ENCODE measurements around the gene RUFY3.
"Not testable (repeated sequence)": the region's sequence is repeated elsewhere in the genome, so short reads cannot be mapped to it uniquely, and the experiment has no call there.

The RUFY3 gene

GRCh38 chr4:70705183-70706043 is 16.4 kb upstream of the RUFY3 start:
- peak in 1 of 2 donors; percentile 57 for DNase-seq (ENCODE audit: extremely low read depth in 1 of 2, low read depth in 1 of 2)

DNA sequence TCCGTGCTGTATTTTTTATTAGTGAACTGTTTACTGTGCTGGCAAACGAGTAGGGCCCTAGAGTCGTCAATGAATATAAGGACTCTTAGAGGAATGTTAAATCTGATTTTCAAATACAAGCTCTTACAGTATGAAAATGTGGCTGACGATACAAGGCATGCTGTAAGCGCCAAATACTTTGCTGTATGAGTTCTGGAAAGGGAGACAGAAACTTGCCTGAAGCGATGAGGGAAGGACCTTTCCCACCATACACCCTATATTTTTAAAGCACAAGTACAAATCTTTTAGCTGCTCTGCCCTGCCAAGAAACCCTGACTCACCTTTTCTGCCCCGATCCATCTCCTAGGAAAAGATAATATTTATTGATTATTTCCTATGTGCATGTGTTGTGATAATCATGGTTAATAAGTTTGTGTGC is 15.7 kb upstream of the RUFY3 start:
- DNase-seq (ENCODE audit: extremely low read depth in 1 of 2, low read depth in 1 of 2), result no peak

- no peak for DNase-seq (ENCODE audit: extremely low read depth in 1 of 2, low read depth in 1 of 2)
Measured at GRCh38 chr4:70706516-70706915, 15.2 kb upstream of the RUFY3 start.

GRCh38 chr4:70709611-70710205 is 12.1 kb upstream of the RUFY3 start:
- DNase-seq (ENCODE audit: extremely low read depth in 1 of 2, low read depth in 1 of 2), result no peak

GRCh38 chr4:70711599-70711998 is 10.2 kb upstream of the RUFY3 start:
- DNase-seq (ENCODE audit: extremely low read depth in 1 of 2, low read depth in 1 of 2), result no peak

GRCh38 chr4:70712150-70712549 is 9.6 kb upstream of the RUFY3 start:
- no peak for DNase-seq (ENCODE audit: extremely low read depth in 1 of 2, low read depth in 1 of 2)

DNA sequence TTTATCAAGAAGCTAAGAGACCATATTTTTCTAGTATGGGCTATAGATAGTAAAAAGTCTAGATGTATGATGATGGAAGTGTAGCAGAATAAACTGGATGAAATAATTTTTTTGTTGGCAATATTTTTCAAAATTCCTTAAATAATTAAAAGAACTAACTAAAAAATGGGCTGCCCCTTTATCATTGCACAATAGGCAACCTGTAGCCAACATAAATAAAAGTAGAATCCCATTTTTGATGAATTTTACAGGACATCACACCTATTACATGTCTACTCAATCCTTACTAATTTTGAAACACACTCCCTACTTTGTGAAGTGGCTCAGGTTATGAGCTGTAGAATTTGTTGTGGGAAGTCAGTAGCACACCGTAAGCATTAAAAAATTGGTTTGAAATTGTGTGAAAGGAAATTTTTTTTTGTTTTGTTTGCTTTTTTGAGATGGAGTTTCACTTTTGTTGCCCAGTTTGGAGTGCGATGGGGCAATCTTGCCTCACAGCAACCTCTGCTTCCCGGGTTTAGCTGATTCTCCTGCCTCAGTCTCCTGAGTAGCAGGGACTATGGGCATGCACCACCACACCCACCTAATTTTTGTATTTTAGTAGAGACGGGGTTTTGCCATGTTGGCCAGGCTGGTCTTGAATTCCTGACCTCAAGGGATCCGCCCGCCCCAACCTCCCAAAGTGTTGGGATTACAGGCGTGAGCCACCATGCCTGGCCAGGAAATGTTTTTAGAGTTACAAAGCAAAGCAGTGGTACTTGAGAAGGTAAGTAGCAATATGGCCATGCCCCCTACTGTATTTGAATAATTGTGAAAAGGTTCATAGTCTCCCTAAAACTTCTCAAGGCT is 8.9 kb upstream of the RUFY3 start:
- DNase-seq (ENCODE audit: extremely low read depth in 1 of 2, low read depth in 1 of 2), result no peak

- DNase-seq (ENCODE audit: extremely low read depth in 1 of 2, low read depth in 1 of 2), result no peak
Measured at GRCh38 chr4:70713453-70714078, 8.2 kb upstream of the RUFY3 start.

- DNase-seq (ENCODE audit: extremely low read depth in 1 of 2, low read depth in 1 of 2), result no peak
Measured at GRCh38 chr4:70714079-70714887, 7.5 kb upstream of the RUFY3 start.

DNA sequence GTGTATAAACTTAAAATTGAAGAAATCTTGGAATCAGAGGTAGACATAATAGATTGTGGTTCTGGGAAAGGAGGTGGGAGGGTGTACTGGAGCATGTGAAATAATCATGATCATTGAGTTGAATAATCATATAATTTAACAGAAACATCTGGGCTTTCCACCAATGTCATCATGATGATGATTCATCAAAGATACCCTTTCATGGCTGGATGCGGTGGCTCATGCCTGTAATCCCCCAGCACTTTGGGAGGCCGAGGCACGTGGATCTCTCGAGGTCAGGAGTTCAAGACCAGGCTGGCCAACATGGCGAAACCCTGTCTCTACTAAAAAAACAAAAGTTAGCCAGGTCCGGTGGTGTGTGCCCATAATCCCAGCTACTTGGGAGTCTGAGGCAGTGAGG is 6.7 kb upstream of the RUFY3 start:
- DNase-seq (ENCODE audit: extremely low read depth in 1 of 2, low read depth in 1 of 2), result no peak

- no peak for DNase-seq (ENCODE audit: extremely low read depth in 1 of 2, low read depth in 1 of 2)
Measured at GRCh38 chr4:70718811-70719604, 2.8 kb upstream of the RUFY3 start.

DNA sequence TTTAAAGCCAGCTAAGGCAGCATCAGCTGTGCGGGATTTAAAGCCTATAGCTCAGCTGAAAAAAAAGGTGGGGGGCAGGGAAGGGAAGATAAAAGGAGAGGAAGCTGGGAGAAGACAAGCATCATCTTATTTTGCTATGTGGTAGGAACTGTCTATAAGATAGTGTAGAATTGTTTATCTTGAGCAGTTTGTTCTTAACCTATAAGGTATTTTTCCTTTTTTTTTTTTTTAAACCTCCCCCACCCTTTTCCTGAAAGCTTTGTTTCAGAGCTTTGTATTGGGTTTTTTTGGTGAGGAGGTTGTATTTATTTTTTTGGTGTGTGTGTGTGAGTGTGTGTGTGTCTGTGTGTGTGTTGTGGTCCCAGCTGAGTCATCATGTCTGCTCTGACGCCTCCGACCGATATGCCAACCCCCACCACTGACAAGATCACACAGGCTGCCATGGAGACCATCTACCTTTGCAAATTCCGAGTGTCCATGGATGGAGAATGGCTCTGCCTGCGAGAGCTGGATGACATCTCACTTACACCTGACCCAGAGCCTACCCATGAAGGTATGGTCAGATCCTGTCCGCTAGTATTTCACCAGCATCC is 531 bp downstream of the RUFY3 start:
- DNase-seq (ENCODE audit: extremely low read depth in 1 of 2, low read depth in 1 of 2), result no peak

GRCh38 chr4:70724463-70724862 is 2.7 kb downstream of the RUFY3 start:
- no peak for DNase-seq (ENCODE audit: extremely low read depth in 1 of 2, low read depth in 1 of 2)

- no peak for DNase-seq (ENCODE audit: extremely low read depth in 1 of 2, low read depth in 1 of 2)
Measured at GRCh38 chr4:70725633-70726032, 3.9 kb downstream of the RUFY3 start.

- DNase-seq (ENCODE audit: extremely low read depth in 1 of 2, low read depth in 1 of 2), result not testable (repeated sequence)
Measured at GRCh38 chr4:70726515-70726914, 4.8 kb downstream of the RUFY3 start.

DNA sequence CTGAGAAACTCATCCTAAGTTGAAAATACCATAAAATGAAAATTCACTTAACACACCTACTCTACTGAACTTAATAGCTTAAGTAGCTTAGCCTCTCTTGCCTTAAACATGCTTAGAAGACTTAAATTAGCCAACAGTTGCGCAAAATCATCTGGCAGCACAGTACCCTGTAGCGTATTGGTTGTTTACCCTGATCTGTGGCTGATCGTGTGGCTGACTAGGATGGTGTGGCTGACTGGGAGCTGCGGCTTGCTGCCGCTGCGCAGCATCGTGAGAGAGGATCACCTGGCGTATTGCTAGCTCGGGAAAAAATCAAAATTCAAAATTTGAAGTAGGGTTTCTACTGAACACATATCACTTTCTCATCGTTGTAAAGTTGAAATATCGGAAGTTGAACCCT is 6.3 kb downstream of the RUFY3 start:
- DNase-seq (ENCODE audit: extremely low read depth in 1 of 2, low read depth in 1 of 2), result no peak

GRCh38 chr4:70732878-70733277 is 11.1 kb downstream of the RUFY3 start:
- DNase-seq (ENCODE audit: extremely low read depth in 1 of 2, low read depth in 1 of 2), result not testable (repeated sequence)

DNA sequence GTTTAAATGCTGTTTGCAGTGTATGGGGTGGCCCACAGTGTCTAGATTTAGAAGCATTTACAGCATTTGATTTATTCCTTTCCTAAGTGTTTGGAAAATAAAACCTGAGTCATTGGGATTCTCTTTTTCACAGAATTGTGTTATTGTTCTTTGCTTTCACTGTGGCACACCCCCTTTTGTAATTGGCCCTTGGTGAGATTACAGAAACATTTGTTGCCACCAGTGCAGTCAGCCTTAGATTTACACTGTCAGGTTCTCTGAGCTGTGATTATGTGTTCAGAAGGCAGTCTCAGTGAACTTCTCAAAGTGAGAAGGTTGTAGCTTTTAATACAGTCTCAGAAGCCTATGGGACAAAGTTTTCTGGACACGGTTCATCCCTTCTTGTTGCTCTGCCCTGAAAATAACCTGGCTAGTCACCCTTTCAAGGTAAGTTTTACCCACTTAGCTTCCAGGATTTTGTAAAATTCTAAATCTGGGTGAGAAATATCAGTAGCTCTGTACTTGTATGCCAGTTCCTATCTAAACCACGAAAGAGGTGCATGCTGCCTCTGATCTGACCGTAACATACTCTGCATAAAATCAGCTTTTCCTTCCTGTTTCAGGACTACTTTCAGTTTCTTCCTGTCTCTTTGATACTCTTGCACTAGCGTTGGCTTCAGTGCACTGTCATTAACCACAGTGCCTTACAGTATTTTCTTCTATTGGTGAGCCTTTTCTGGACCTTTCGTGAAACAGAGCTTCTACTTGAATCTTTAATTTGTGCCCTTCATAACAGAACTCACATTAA is 12.6 kb downstream of the RUFY3 start:
- no peak for DNase-seq (ENCODE audit: extremely low read depth in 1 of 2, low read depth in 1 of 2)
